Dedifferentiated amniotic fluid mesenchymal stem cell (primary cell): ENCODE results near the gene STARD3.
A peak's percentile ranks its signal among the peaks of the same experiment; 100 is the strongest.
"Not testable (repeated sequence)": the region's sequence is repeated elsewhere in the genome, so short reads cannot be mapped to it uniquely, and the experiment has no call there.

Experiments
- DNase-seq: peaks from one replicate; pipeline ENCODE4 v3.0.0-alpha.2; 2016; ENCODE audit errors: extremely low spot score

Gene STARD3

DNA sequence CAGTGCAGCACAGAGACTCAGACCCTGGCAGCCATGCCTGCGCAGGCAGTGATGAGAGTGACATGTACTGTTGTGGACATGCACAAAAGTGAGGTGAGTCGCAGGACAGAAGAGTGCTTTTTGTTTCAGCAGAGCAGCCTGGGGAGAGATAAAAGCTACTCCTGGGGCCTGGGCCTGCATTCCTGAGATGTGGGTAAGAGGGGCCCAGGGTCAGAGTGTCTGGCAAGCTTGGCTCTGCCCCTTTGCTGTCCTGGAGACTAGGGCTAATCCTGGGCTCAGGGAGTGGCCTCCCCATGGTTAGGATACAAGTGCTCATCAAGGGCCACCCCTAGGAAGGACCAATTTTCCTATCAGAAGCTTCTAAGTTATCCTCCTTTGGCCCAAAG lies 58.1 kb downstream of the STARD3 start:
- no peak for DNase-seq

DNA sequence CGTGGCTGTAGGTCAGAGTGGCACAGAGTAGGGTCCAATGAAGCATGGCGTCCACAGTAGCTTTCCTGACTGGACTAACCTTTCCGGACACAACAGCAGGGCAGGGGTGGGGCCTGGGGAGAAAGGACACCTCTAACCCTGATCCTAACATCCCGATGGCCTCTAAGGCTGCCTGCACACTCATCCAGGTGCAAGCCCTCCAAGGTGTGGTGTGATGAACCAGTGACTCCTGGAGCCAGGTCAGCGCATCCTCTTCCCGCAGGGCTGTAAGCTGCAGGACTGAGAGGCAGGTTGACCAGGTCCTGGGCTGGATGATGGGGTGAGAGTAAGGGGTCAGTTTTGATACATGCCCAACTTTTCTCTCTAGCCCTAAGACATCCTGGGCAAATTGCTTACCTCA lies 59.8 kb downstream of the STARD3 start:
- DNase-seq: no peak

DNA sequence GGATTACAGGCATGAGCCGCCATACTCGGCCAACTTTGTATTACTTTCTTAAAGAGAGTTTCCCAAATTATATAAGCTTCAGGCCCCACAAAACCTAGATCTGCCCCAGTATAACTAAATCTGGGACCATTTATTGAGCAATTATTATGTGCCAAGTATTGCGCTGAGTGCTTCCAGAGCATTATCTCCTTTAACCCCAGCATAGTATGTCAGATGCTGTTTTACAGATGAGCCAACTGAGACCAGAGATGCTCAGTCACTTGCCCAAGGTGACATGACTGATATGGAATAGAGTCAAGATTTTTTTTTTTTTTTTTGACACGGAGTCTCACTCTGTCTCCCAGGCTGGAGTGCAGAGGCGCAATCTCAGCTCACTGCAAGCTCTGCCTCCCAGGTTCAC lies 61.0 kb downstream of the STARD3 start:
- DNase-seq: no peak

DNA sequence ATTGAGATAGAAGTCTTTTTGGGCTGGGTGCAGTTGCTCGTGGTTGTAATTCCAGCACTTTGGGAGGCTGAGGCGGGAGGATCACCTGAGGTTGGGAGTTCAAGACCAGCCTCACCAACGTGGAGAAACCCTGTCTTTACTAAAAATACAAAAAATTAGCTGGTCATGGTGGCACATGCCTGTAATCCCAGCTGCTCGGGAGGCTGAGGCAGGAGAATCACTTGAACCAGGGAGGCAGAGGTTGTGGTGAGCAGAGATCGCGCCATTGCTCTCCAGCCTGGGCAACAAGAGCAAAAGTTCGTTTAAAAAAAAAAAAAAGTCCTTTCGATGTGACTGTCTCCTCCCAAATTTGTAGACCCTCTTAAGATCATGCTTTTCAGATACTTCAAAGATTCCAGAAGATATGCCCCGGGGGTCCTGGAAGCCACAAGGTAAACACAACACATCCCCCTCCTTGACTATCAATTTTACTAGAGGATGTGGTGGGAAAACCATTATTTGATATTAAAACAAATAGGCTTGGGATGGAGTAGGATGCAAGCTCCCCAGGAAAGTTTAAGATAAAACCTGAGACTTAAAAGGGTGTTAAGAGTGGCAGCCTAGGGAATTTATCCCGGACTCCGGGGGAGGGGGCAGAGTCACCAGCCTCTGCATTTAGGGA lies 62.3 kb downstream of the STARD3 start:
- DNase-seq: not testable (repeated sequence)

DNA sequence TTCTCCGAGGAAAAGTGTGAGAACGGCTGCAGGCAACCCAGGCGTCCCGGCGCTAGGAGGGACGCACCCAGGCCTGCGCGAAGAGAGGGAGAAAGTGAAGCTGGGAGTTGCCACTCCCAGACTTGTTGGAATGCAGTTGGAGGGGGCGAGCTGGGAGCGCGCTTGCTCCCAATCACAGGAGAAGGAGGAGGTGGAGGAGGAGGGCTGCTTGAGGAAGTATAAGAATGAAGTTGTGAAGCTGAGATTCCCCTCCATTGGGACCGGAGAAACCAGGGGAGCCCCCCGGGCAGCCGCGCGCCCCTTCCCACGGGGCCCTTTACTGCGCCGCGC lies 62.8 kb downstream of the STARD3 start, which contains the start of gene ERBB2:
Gene ERBB2 (plus strand): TSS at position 247 of the 330 bp plus-strand sequence. CDS start 175 bp downstream, outside the sequence.
- peak; percentile 76 for DNase-seq

DNA sequence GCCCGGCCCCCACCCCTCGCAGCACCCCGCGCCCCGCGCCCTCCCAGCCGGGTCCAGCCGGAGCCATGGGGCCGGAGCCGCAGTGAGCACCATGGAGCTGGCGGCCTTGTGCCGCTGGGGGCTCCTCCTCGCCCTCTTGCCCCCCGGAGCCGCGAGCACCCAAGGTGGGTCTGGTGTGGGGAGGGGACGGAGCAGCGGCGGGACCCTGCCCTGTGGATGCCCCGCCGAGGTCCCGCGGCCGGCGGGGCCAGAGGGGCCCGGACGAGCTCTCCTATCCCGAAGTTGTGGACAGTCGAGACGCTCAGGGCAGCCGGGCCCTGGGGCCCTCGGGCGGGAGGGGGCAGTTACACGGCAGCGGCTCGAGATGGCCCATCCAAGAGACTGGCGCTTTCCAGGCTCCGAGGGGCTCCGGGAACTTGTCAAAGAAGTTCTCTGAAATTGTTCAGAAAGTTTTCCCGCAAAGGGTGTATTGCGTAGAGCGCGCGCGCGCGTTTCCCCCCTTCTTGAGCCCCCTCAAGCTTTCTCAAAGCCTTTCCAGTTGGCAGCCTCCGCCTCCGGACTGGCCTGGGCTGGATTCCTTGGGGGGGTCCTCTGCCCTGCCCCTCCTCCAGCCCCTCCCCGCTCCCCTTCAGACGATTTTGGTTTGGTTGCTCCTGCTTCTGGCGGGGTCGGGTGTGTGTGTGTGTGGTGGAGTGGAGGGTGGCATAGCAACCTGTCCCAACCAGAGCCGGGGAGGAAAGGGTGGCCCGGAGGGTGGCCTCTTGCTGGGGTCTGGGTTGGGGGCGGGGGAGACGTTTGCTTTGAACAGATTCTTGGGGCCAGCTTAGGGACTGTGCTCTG lies 63.4 kb downstream of the STARD3 start:
- DNase-seq: peak; percentile 15

GRCh38 chr17:39701012-39701783 lies 64.3 kb downstream of the STARD3 start:
- no peak for DNase-seq

GRCh38 chr17:39701784-39702422 lies 65.0 kb downstream of the STARD3 start:
- no peak for DNase-seq

- DNase-seq: no peak
These were observed 66.3 kb downstream of the STARD3 start for GRCh38 chr17:39702901-39703893.

GRCh38 chr17:39703913-39704312 lies 67.0 kb downstream of the STARD3 start:
- DNase-seq: no peak

DNA sequence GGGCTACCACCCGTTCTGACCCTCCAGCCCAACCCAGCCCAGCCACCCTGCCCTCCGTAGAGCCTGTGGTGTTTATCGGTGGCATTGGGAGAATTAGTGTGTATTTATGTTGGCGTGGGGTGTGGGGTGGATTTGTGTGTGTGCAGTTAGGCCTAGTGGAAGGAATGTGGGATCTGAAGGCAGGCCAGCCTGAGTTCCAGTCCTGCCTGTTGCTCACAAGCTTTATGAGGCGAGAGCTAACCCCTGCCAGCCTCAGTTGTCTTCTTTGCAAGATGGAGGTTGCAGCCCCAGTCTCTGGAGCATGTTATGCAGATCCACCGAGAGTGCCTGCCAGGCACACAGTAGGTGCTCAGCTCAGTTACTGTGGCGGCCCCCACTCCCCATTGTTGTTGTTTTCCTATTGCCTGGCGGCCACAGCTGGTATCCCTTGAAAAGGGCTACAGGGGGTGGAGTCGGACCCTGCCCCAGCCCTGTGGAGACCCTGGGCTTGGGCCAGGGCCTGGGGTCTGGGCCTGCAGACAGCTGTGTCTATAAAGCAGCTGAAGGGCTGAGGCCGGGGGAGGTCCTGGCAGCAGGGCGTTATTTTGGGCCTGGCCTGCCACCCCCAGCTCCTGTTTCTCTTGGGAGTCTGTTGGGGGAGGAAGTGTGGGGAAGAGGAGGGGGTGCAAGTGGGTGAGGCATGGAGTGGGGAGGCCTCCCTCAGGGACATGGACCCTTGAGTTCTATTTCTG lies 68.0 kb downstream of the STARD3 start:
- peak; percentile 22 for DNase-seq

DNA sequence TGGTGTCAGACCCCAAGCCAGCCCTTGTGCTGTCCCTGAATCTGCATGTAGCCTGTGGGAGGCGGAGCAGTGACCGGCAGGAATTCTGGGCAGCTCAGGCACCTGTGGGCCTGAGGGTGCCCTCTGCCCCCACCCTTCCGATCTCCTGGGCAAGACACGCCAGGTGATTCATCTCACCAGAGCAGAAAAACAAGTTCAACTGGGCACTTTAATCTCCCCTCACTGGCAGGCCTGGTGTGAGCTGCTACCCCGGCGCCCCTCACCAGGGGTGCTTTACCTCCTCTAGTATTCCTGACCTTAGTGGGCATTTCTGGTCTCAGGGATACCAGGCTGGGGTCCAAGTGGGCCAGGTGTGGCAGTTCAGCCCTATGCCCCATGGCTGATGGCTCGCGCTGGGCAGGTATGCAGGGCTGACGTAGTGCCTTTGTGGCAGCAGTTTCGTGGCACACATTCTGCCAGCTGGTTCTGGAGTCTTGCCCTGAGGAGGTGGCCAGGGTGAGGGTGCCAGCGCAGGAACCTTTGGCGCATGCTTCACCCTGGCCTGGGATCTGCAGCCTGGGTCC lies 68.9 kb downstream of the STARD3 start:
- DNase-seq: no peak

- DNase-seq: no peak
These were observed 69.4 kb downstream of the STARD3 start for GRCh38 chr17:39706383-39706782.

DNA sequence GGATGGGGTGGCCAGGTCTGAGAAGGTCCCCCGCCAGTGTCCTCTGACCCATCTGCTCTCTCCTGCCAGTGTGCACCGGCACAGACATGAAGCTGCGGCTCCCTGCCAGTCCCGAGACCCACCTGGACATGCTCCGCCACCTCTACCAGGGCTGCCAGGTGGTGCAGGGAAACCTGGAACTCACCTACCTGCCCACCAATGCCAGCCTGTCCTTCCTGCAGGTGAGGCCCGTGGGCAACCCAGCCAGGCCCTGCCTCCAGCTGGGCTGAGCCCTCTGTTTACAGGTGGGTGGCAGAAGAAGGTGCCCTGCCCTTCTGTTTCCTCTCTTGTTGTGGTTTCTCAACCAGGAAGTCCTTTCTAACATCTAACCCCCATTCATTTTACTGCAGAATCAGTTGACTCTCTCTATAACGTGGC lies 70.0 kb downstream of the STARD3 start:
- no peak for DNase-seq

DNA sequence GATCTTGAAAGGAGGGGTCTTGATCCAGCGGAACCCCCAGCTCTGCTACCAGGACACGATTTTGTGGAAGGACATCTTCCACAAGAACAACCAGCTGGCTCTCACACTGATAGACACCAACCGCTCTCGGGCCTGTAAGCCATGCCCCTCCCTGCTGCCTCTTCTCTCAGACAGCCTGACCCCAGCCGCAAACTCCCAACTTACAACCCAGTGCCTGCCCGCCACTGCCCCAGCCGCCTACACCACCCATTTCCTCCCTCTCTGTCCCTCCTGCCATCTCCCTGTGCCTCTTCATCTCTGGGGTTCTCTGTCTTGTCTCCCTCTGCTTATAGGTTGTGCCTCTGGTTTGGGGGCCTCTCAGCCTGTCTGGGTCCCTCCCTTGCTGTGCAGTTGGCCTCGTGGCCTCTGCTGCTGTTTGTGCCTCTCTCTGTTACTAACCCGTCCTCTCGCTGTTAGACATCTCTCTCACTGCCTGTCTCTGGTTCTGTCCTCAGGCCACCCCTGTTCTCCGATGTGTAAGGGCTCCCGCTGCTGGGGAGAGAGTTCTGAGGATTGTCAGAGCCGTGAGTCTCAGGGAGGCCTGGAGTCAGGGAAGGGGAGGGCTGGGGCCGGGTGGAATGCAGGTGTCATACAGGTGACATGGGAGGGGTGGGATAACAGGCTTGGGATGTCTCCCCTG lies 72.5 kb downstream of the STARD3 start:
- no peak for DNase-seq

- no peak for DNase-seq
These were observed 73.3 kb downstream of the STARD3 start for GRCh38 chr17:39709998-39710964.

DNA sequence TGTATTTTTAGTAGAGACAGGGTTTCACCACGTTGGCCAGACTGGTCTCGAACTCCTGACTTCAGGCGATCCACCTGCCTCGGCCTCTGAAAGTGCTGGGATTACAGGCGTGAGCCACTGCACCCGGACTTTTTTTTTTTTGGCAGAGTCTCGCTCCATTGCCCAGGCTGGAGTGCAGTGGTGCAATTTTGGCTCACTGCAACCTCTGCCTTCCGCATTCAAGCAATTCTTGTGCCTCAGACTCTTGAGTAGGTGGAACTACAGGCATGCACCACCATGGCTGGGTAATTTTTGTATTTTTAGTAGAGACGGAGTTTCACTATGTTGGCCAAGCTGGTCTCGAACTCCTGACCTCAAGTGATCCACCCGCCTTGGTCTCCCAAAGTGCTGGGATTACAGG lies 74.1 kb downstream of the STARD3 start:
- DNase-seq: not testable (repeated sequence)

- DNase-seq: no peak
These were observed 74.9 kb downstream of the STARD3 start for GRCh38 chr17:39711851-39712250.
